Bone marrow (tissue), 2 donors: ENCODE results near the gene HEATR5A.
"Not testable (repeated sequence)": the region's sequence is repeated elsewhere in the genome, so short reads cannot be mapped to it uniquely, and the experiment has no call there.

ENCODE experiments used
- DNase-seq, 2 donors: peaks; one replicate each; lab custom pipeline; 2025; lab: John Stamatoyannopoulos, UW

HEATR5A gene

GRCh38 chr14:31389946-31390345, 30.4 kb downstream of the HEATR5A start:
- no peak for DNase-seq

- no peak for DNase-seq
Measured at GRCh38 chr14:31388687-31389413, 31.5 kb downstream of the HEATR5A start.

- no peak for DNase-seq
Measured at GRCh38 chr14:31387091-31387490, 33.3 kb downstream of the HEATR5A start.

DNA sequence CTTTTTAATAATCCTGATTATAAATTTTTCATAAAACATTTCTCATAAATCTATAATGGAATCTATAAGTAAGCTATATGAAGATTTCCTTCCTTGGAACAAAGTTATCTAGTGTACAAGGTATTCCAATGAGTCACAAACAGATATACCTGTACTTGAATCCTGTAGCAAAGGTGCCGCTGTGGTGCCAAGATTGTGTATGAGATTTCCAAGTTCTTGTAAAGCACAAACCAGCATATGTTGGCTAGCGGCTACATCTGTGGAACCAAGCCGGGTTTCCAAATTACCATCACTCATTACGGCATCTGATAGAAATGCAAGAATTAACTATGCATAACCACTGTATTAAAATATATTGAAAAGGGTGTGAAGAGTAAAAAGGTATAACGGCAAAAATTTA, 34.1 kb downstream of the HEATR5A start:
- DNase-seq: no peak

GRCh38 chr14:31382221-31382620, 38.1 kb downstream of the HEATR5A start:
- DNase-seq: no peak

GRCh38 chr14:31380106-31380505, 40.2 kb downstream of the HEATR5A start:
- DNase-seq: no peak

DNA sequence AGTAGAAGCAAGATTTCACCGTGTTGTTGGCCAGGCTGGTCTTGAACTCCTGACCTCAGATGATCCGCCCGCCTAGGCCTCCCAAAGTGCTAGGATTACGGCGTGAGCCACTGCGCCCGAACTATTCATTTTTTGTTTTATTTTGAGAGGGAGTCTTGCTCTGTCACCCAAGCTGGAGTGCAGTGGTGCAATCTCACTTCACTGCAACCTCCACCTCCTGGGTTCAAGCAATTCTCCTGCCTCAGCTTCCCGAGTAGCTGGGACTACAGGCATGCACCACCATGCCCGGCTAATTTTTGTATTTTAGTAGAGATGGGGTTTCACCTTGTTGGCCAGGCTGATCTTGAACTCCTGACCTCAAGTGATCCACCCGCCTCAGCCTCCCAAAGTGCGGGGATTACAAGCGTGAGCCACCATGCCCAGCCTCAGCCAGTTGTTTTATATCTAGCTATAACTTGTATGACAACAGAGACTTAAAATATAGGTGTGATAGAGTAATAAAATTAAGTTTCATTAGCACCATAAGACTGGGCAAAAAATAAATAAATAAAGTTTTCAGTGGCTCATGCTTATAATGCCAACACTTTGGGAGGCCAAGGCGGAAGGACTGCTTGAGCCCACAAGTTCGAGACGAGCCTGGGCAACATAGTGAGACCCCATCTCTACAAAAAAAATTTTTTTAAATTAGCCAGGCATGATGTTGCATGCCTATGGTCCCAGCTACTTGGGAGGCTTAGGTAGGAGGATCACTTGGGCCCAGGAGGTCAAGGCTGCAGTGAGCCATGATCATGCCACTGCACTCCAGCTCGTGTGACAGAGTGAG, 41.0 kb downstream of the HEATR5A start:
- DNase-seq: not testable (repeated sequence)

- no peak for DNase-seq
Measured at GRCh38 chr14:31377433-31377832, 42.9 kb downstream of the HEATR5A start.

GRCh38 chr14:31371646-31372045, 48.7 kb downstream of the HEATR5A start:
- peak in 1 of 2 donors; percentile 42 for DNase-seq

DNA sequence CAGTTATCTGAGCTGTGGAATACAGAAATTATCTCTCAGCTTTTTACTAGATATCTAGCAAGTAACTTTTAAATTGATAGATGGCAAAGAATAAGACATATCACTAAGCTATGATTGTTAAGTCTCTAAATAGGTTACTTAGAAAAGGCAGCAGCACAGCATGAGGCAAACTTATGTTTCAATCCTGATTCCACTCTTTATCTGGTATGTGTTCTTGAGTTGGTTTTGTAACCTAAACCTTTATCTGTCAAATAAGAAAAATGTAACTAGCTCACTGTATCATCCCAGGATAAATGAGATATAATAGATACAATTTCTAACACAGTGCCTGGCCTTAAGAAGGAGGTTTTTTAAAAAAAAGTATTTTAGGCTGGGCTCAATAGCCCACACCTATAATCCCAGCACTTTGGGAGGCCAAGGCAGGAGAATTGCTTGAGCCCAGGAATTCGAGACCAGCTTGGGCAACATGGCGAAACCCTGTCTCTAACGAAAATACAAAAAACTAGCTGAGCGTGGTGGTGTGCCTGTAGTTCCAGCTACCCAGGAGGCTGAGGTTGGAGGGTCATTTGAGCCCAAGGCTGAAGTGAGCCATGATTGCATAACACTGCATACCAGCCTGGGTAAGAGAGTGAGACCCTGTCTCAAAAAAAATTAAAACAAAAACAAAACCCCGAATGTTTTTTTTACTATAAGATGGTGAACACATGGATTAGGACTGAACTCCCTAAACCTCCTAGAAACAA, 56.8 kb downstream of the HEATR5A start:
- no peak for DNase-seq

- no peak for DNase-seq
Measured at GRCh38 chr14:31362746-31363145, 57.6 kb downstream of the HEATR5A start.

GRCh38 chr14:31361761-31362160, 58.6 kb downstream of the HEATR5A start:
- DNase-seq: not testable (repeated sequence)

DNA sequence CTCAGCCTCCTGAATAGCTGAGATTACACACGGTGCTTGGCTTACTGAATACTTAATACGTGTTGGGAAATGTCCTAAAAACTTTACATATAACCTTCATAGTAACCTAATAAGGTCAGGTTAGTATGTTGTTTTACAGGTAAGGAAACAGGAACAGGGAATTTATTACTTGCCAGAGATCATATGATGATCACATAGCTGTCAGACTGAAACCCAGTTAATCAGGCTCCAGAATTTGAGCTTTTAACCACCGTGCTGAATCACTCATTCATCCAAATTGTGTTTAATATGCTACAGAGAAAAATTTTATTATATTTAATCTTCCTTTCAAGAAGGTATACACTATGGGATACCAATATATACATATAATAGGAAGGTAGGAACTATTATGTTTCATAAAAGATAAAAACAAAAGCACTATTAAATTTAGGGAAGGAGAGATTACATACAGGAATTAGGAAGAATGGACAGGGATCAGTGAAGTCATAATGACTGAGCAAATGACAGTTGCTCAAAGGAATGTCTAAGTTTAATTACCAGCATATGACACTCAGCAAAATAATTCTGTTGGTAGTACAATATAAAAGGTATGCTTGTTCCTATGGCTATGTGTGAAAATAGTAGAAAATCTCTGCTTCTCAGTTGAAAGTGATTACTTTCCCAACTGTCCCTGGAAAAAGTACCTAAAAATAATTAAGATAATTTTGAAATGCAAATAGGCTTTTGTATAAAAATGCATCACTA, 59.3 kb downstream of the HEATR5A start:
- DNase-seq: no peak

GRCh38 chr14:31357279-31357678, 63.1 kb downstream of the HEATR5A start:
- DNase-seq: no peak

DNA sequence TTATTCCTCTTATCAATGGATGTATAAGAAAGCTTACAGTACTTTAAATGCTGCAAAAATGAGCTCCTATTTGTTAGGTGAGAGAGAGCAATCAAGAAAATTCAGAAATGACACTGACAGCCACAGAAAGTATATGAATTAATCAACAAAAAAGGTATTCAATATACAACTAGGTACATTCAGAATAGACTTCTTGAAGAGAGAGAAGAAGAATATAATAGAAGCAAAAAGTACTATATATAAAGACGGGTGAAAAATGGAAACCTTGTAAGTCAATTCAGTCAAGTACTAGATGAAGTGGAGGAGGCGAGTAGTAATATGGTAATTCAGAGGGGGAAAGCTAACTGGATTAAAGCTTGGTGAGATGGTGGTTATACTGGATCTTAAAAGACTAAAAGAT, 74.3 kb downstream of the HEATR5A start:
- no peak for DNase-seq

DNA sequence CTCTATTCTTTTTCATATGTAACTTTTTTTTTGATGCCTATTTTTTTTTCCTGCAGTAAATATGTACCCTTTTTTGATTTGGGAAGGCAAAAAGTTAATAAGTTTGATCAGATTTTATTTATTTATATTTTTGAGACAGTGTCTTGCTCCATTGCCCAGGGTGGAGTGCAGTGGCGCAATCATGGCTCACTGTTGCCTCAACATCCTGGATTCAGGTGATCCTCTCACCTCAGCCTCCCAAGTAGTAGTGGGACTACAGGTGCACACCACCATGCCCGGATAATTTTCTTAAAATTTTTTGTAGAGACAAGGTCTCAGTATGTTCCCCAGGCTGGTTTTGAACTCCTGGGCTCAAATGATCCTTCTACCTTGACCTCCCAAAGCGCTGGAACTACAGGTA, 79.1 kb downstream of the HEATR5A start:
- DNase-seq: no peak

- no peak for DNase-seq
Measured at GRCh38 chr14:31340297-31341063, 79.9 kb downstream of the HEATR5A start.

- DNase-seq: no peak
Measured at GRCh38 chr14:31339743-31340142, 80.6 kb downstream of the HEATR5A start.

DNA sequence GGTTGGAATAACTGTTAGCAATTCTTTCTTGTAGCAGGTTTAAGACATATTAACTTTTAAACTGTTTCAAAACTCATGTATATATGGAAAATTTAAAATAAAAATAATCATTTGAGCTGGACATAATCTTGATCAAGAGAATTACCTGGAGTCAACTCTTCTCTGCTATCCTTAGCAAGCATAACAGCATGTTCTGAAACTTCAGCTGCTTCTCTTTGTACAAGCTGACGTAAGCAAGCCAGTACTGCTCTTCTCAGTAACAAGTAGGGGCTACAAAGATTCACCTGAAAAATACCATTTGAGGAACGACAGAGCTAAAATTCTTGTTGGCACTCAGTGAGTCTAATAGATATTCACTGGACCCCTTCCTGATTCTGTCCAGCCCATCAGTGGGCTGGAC, 83.0 kb downstream of the HEATR5A start:
- no peak for DNase-seq

GRCh38 chr14:31336646-31337045, 83.7 kb downstream of the HEATR5A start:
- DNase-seq: no peak

GRCh38 chr14:31331395-31331794, 89.0 kb downstream of the HEATR5A start:
- not testable (repeated sequence) for DNase-seq
